PFSK-1 (cell line): Measurements from ENCODE around the gene TNFAIP2.

Source experiments
- FOXP2 ChIP-seq: optimal IDR thresholded peaks from 2 replicates; pipeline ENCODE3; 2011; ENCODE audit warnings: borderline replicate concordance, control low read depth, inconsistent platforms; ENCODE audit not compliant: insufficient read depth; ENCODE audit errors: extremely low read length, extremely low read depth
- POLR2AphosphoS5 ChIP-seq: IDR thresholded peaks from 2 replicates; pipeline ENCODE4 v1.6.1; 2012; ENCODE audit warnings: low read depth, mild to moderate bottlenecking, control low read depth, low read length, moderate library complexity
- SIN3A ChIP-seq: IDR thresholded peaks from 2 replicates; pipeline ENCODE4 v1.6.1; 2012; ENCODE audit warnings: mild to moderate bottlenecking, low read length, moderate library complexity, borderline replicate concordance; ENCODE audit not compliant: insufficient read depth
- TAF1 ChIP-seq: IDR thresholded peaks from 2 replicates; pipeline ENCODE4 v1.6.1; 2012; ENCODE audit warnings: low read length, control low read depth, borderline replicate concordance; ENCODE audit not compliant: insufficient read depth
- TF ChIP-seq, protein P1 (sequence below), 2 experiments: IDR thresholded peaks; 2 replicates each; pipeline versions ENCODE4 v1.6.1 to v1.8.0; 2011 to 2012; ENCODE audit warnings: low read depth in 2 of 2, low read length in 2 of 2, control low read depth in 1 of 2, inconsistent platforms in 1 of 2, mild to moderate bottlenecking in 1 of 2, moderate library complexity in 1 of 2; ENCODE audit not compliant: insufficient read depth in 1 of 2

DNA sequence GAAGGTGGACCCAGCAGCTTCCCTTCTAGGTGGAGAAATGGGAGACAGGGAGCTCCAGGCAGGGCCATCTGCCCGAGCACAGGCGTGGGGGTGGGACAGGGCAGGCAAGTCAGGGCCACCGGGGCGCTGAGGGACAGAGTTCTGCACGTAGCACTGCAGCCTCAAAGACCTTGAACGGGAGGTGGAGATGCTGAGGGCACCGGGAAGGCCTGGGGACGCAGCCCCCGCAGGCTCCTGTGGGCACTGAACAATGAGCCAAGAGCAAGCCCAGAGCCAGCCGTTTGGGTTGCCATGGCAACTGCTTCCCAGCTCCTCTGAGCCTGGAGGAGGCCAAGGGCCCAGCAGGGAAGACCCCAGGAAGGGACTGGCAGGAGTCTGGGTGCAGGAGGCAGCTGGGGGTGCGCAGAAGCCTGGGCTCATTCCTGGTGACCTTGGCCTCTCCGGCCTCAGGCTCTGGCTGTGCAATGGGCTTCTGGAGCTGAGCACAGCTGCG, 35.9 kb upstream of the TNFAIP2 start:
- TF ChIP-seq POLR2AphosphoS5 (no peak), TAF1 (no peak), SIN3A (no peak), FOXP2 (no peak)
- TF ChIP-seq, protein P1, sequence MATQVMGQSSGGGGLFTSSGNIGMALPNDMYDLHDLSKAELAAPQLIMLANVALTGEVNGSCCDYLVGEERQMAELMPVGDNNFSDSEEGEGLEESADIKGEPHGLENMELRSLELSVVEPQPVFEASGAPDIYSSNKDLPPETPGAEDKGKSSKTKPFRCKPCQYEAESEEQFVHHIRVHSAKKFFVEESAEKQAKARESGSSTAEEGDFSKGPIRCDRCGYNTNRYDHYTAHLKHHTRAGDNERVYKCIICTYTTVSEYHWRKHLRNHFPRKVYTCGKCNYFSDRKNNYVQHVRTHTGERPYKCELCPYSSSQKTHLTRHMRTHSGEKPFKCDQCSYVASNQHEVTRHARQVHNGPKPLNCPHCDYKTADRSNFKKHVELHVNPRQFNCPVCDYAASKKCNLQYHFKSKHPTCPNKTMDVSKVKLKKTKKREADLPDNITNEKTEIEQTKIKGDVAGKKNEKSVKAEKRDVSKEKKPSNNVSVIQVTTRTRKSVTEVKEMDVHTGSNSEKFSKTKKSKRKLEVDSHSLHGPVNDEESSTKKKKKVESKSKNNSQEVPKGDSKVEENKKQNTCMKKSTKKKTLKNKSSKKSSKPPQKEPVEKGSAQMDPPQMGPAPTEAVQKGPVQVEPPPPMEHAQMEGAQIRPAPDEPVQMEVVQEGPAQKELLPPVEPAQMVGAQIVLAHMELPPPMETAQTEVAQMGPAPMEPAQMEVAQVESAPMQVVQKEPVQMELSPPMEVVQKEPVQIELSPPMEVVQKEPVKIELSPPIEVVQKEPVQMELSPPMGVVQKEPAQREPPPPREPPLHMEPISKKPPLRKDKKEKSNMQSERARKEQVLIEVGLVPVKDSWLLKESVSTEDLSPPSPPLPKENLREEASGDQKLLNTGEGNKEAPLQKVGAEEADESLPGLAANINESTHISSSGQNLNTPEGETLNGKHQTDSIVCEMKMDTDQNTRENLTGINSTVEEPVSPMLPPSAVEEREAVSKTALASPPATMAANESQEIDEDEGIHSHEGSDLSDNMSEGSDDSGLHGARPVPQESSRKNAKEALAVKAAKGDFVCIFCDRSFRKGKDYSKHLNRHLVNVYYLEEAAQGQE (IDR thresholded peaks at IDR 0.05; ENCODE audit: insufficient read depth in 1 of 2, low read depth in 2 of 2, low read length in 2 of 2): no peak
